ENCODE results near the gene PDRG1. TPM values are rescaled to one million over a fixed set of nuclear protein-coding genes. Genes with fewer than 3 reads are reported as not detected.
"Not testable (repeated sequence)": the region's sequence is repeated elsewhere in the genome, so short reads cannot be mapped to it uniquely, and the experiment has no call there.

PDRG1 gene
- total and polyA plus RNA-seq, 7 donors, result 7.8 to 37.5 (median 12.9) TPM

- Histone ChIP-seq H3K36me3 (ENCODE audit: insufficient read depth in 1 of 2, low read depth in 1 of 2) (no peaks in the 10 kb centered on the region), H3K27ac (no peak overlapping the region), H3K9me3 (no peaks in the 10 kb centered on the region), H3K27me3 (ENCODE audit: insufficient read depth in 3 of 3, low read length in 2 of 3) (peaks cover 0 to 4% (median 0%) of the 10 kb centered on the region in 3 donors), H3K4me3 (no peak overlapping the region), H3K4me1 (no peaks in the 10 kb centered on the region)
- no peak for DNase-seq
- intact Hi-C loops (cut with DNase I), result no loop called here
- ATAC-seq, result no peak
- no peak for TF ChIP-seq CTCF (IDR thresholded peaks at IDR 0.05)
- 28 to 49% (median 35%) methylated on average over 9 to 13 of the region's 13 CpGs for WGBS, 3 donors
Observed at GRCh38 chr20:31923388-31924331, 28.2 kb downstream of the PDRG1 start.

- Histone ChIP-seq H3K9me3 (no peaks in the 10 kb centered on the region), H3K4me1 (no peaks in the 10 kb centered on the region), H3K36me3 (ENCODE audit: insufficient read depth in 1 of 2, low read depth in 1 of 2) (no peaks in the 10 kb centered on the region), H3K4me3 (no peak overlapping the region), H3K27me3 (ENCODE audit: insufficient read depth in 3 of 3, low read length in 2 of 3) (peaks cover 0 to 4% (median 0%) of the 10 kb centered on the region in 3 donors), H3K27ac (no peak overlapping the region)
- no peak for TF ChIP-seq CTCF (IDR thresholded peaks at IDR 0.05)
- DNase-seq (no peak), ATAC-seq (no peak)
- intact Hi-C loops (cut with DNase I), result no loop called here
- 85 to 88% (median 86%) methylated on average over 4 of the region's 4 CpGs for WGBS, 3 donors
Observed at GRCh38 chr20:31922588-31922987, 29.3 kb downstream of the PDRG1 start.

- Histone ChIP-seq H3K27me3 (ENCODE audit: insufficient read depth in 3 of 3, low read length in 2 of 3) (peaks cover 0 to 4% (median 0%) of the 10 kb centered on the region in 3 donors), H3K4me1 (no peaks in the 10 kb centered on the region), H3K36me3 (ENCODE audit: insufficient read depth in 1 of 2, low read depth in 1 of 2) (no peaks in the 10 kb centered on the region), H3K27ac (no peak overlapping the region), H3K9me3 (no peaks in the 10 kb centered on the region), H3K4me3 (no peak overlapping the region)
- TF ChIP-seq CTCF (IDR thresholded peaks at IDR 0.05), result no peak
- ATAC-seq (no peak), DNase-seq (no peak)
- intact Hi-C loops (cut with DNase I), result no loop called here
- WGBS, 3 donors, result 67 to 75% (median 70%) methylated on average over 4 of the region's 4 CpGs
Observed at GRCh38 chr20:31922181-31922580, 29.7 kb downstream of the PDRG1 start.

GRCh38 chr20:31921480-31921879 is 30.4 kb downstream of the PDRG1 start:
- ATAC-seq; H3K4me1 ChIP-seq; H3K27ac ChIP-seq; DNase-seq; H3K36me3 ChIP-seq (ENCODE audit: insufficient read depth in 1 of 2, low read depth in 1 of 2); H3K4me3 ChIP-seq; intact Hi-C loops (cut with DNase I); H3K9me3 ChIP-seq; H3K27me3 ChIP-seq (ENCODE audit: insufficient read depth in 3 of 3, low read length in 2 of 3): not testable (repeated sequence)
- 86 to 93% (median 86%) methylated on average over 4 to 5 of the region's 5 CpGs for WGBS, 3 donors

- DNase-seq, result no peak
Observed at GRCh38 chr20:31920275-31920855, 31.5 kb downstream of the PDRG1 start.

More at GRCh38 chr20:31920275-31920855, 31.5 kb downstream of the PDRG1 start:
- intact Hi-C loops (cut with DNase I), result no loop called here
- no peak overlapping the region for H3K27ac ChIP-seq
- peaks cover 0 to 4% (median 0%) of the 10 kb centered on the region in 3 donors for H3K27me3 ChIP-seq (ENCODE audit: insufficient read depth in 3 of 3, low read length in 2 of 3)
- no peaks in the 10 kb centered on the region for H3K36me3 ChIP-seq (ENCODE audit: insufficient read depth in 1 of 2, low read depth in 1 of 2)
- no peaks in the 10 kb centered on the region for H3K9me3 ChIP-seq
- no peaks in the 10 kb centered on the region for H3K4me1 ChIP-seq
- WGBS, 3 donors, result 64 to 72% (median 70%) methylated on average over 11 of the region's 11 CpGs
- no peak overlapping the region for H3K4me3 ChIP-seq
- TF ChIP-seq CTCF (IDR thresholded peaks at IDR 0.05), result no peak
- no peak for ATAC-seq

All from psoas muscle (tissue), 8 donors.